Fibroblast of lung (primary cell): ENCODE results near the gene SHANK2.

Experiments
- CTCF ChIP-seq, 2 donors: IDR thresholded peaks in 1 of 2; conservative IDR thresholded peaks in 1 of 2; 1 replicate in 1 of 2; 2 replicates in 1 of 2; pipeline ENCODE4 v1.5.1; 2011 to 2012; ENCODE audit warnings: low read length in 2 of 2, control low read depth in 1 of 2, inconsistent platforms in 1 of 2, low read depth in 1 of 2, mild to moderate bottlenecking in 1 of 2
- EZH2 ChIP-seq: IDR thresholded peaks from 2 replicates; pipeline ENCODE4 v1.5.1; 2012; ENCODE audit warnings: low read length, control low read depth, mild to moderate bottlenecking; ENCODE audit errors: missing control alignments

GRCh38 chr11:71221821-71222220, 30.6 kb downstream of the SHANK2 start:
- no peak for TF ChIP-seq CTCF (conservative IDR thresholded peaks at IDR 0.05 in 1 of 2, IDR thresholded peaks at IDR 0.05 in 1 of 2; ENCODE audit: low read depth in 1 of 2, low read length in 2 of 2)
- no peak for TF ChIP-seq EZH2
